A549 (cell line): ENCODE measurements around the gene UGT1A4. TPM values are rescaled to one million over a fixed set of nuclear protein-coding genes. Genes with fewer than 3 reads are reported as not detected.

Experiments
- ATAC-seq, 2 experiments: fragments of 200-7000 bp in 1 of 2; fragments of >200 bp in 1 of 2; cut with Nextera tagmentation in 1 of 2; cut with Tn5 transposase in 1 of 2; 3 replicates each; pipeline versions ENCODE4 v1.8.0 to v1.9.1; 2018 to 2020; ENCODE audit warnings: mild to moderate bottlenecking in 1 of 2, moderate library complexity in 1 of 2
- CTCF ChIA-PET: fragments of 300-600 bp; sonication (Branson Sonifier 250); formaldehyde crosslinking; extraction: SDS; loops from one replicate; lab custom pipeline; 2021; ENCODE audit warnings: antibody characterized with exemption, inconsistent platforms; lab: Yijun Ruan, JAX
- POLR2A ChIA-PET: fragments of 350-600 bp; formaldehyde crosslinking; extraction: SDS; loops from one replicate; lab custom pipeline; 2021; ENCODE audit warnings: antibody characterized with exemption, inconsistent platforms; lab: Yijun Ruan, JAX
- DNase-seq, 2 experiments: peaks; one replicate each; pipeline versions ENCODE4 v3.0.0 to v3.0.0-alpha.2; 2011 to 2016; ENCODE audit warnings: low read depth in 1 of 2, low spot score in 1 of 2
- FAIRE-seq: peaks from 2 replicates; lab custom pipeline; 2011; peaks lifted over from hg19 to GRCh38; lab: Jason Lieb, UNC
- H3K27ac ChIP-seq, 2 experiments: fragments of >200 bp; sonication (Bioruptor Twin); formaldehyde crosslinking; 3 replicates each; pipeline ENCODE4 v1.5.1; 2016 to 2017
- H3K4me1 ChIP-seq: fragments of >200 bp; sonication (Bioruptor Twin); formaldehyde crosslinking; 3 replicates; pipeline ENCODE4 v1.6.1; 2016
- H3K4me2 ChIP-seq: fragments of >200 bp; sonication (Bioruptor Twin); formaldehyde crosslinking; 3 replicates; pipeline ENCODE4 v1.6.1; 2016
- H3K4me3 ChIP-seq: fragments of >200 bp; sonication (Bioruptor Twin); formaldehyde crosslinking; 3 replicates; pipeline ENCODE4 v1.5.1; 2016
- H3K9me3 ChIP-seq: fragments of >200 bp; sonication (Bioruptor Twin); formaldehyde crosslinking; 3 replicates; pipeline ENCODE4 v1.6.1; 2016
- EHF ChIP-seq: fragments of 250-450 bp; sonication (Bioruptor Pico); IDR thresholded peaks from 2 replicates; pipeline ENCODE4 v1.5.0; 2020; ENCODE audit warnings: mild to moderate bottlenecking
- FOSL2 ChIP-seq, 2 experiments: fragments of 450-650 bp in 1 of 2; fragments of >200 bp in 1 of 2; sonication (Bioruptor Twin) in 1 of 2; formaldehyde crosslinking; IDR thresholded peaks; 2 replicates each; pipeline versions ENCODE4 v1.5.0 to v1.6.1; 2016 to 2020; ENCODE audit warnings: mild to moderate bottlenecking in 1 of 2, moderate library complexity in 1 of 2
- FOXS1 ChIP-seq: fragments of 250-450 bp; sonication (Bioruptor Pico); IDR thresholded peaks from 2 replicates; pipeline ENCODE4 v1.5.0; 2020; ENCODE audit warnings: mild to moderate bottlenecking, moderate library complexity
- HDAC2 ChIP-seq: fragments of 200-600 bp; sonication (generic); IDR thresholded peaks from 2 replicates; pipeline ENCODE4 v1.6.1; 2016
- HOXA7 ChIP-seq: fragments of 250-450 bp; sonication (Bioruptor Pico); IDR thresholded peaks from 2 replicates; pipeline ENCODE4 v1.5.0; 2020; ENCODE audit warnings: mild to moderate bottlenecking, moderate library complexity
- HOXB13 ChIP-seq: fragments of 250-450 bp; sonication (Bioruptor Pico); IDR thresholded peaks from 2 replicates; pipeline ENCODE4 v1.5.0; 2020; ENCODE audit warnings: low read depth, mild to moderate bottlenecking, moderate library complexity
- HOXB5 ChIP-seq: fragments of 250-450 bp; sonication (Bioruptor Pico); IDR thresholded peaks from 2 replicates; pipeline ENCODE4 v1.5.0; 2020; ENCODE audit warnings: mild to moderate bottlenecking, moderate library complexity
- JUN ChIP-seq, 2 experiments: fragments of >200 bp; sonication (Bioruptor Twin); formaldehyde crosslinking; IDR thresholded peaks; 2 replicates in 1 of 2; 3 replicates in 1 of 2; pipeline ENCODE4 v1.6.1; 2016 to 2017
- JUNB ChIP-seq: fragments of >200 bp; sonication (Bioruptor Twin); formaldehyde crosslinking; IDR thresholded peaks from 2 replicates; pipeline ENCODE4 v1.6.1; 2016
- MAZ ChIP-seq: fragments of 150-350 bp; IDR thresholded peaks from 2 replicates; pipeline ENCODE4 v1.6.1; 2014; ENCODE audit warnings: antibody characterized with exemption, low read depth, low read length, borderline replicate concordance
- NFE2L2 ChIP-seq: fragments of 150-350 bp; conservative IDR thresholded peaks from 2 replicates; pipeline ENCODE4 v1.6.1; 2014; ENCODE audit warnings: low read length
- NR3C1 ChIP-seq: fragments of >200 bp; sonication (Bioruptor Twin); formaldehyde crosslinking; IDR thresholded peaks from 3 replicates; pipeline ENCODE4 v1.6.1; 2017
- RAD21 ChIP-seq, 2 experiments: fragments of >200 bp in 1 of 2; sonication (Bioruptor Twin) in 1 of 2; formaldehyde crosslinking in 1 of 2; IDR thresholded peaks in 1 of 2; conservative IDR thresholded peaks in 1 of 2; 2 replicates in 1 of 2; 3 replicates in 1 of 2; pipeline ENCODE4 v1.6.1; 2012 to 2018; ENCODE audit warnings: inconsistent platforms in 1 of 2
- RCOR1 ChIP-seq: fragments of 150-350 bp; IDR thresholded peaks from 2 replicates; pipeline ENCODE4 v1.6.1; 2014; ENCODE audit warnings: antibody characterized with exemption, low read length, low read depth
- SMC3 ChIP-seq: fragments of >200 bp; sonication (Bioruptor Twin); formaldehyde crosslinking; IDR thresholded peaks from 3 replicates; pipeline ENCODE4 v1.6.1; 2018; ENCODE audit warnings: inconsistent platforms
- SREBF2 ChIP-seq: fragments of 450-650 bp; IDR thresholded peaks from 2 replicates; pipeline ENCODE4 v1.6.1; 2014; ENCODE audit warnings: mild to moderate bottlenecking, moderate library complexity
- TFCP2L1 ChIP-seq: fragments of 250-450 bp; sonication (Bioruptor Pico); IDR thresholded peaks from 2 replicates; pipeline ENCODE4 v1.5.0; 2021; ENCODE audit warnings: mild to moderate bottlenecking
- TP53 ChIP-seq: fragments of 250-450 bp; sonication (Bioruptor Pico); IDR thresholded peaks from 2 replicates; pipeline ENCODE4 v1.5.0; 2021; ENCODE audit warnings: mild to moderate bottlenecking, moderate library complexity
- WGBS: methylation state at CpG from one replicate; pipeline ENCODE4 v1.1.6; 2017; ENCODE audit errors: missing lambda C conversion rate; 5-methylcytosine and 5-hydroxymethylcytosine counted together
- polyA plus RNA-seq, 4 experiments: library from polyadenylated mRNA; depleted of rRNA in 3 of 4; stranded (reverse); fragments of >200 nt; fragmentation: RNase III in 1 of 4; extraction: RNeasy Plus Mini Kit Qiagen cat#74134 plus additional on column Dnase treatment in 1 of 4; gene quantifications; 2 replicates in 3 of 4; 3 replicates in 1 of 4; pipeline ENCODE4 v1.2.3, GENCODE V29; 2011 to 2017
- TF ChIP-seq, protein P1 (sequence below): fragments of 250-450 bp; sonication (Bioruptor Pico); IDR thresholded peaks from 2 replicates; pipeline ENCODE4 v1.5.0; 2020; ENCODE audit warnings: low read depth, mild to moderate bottlenecking, moderate library complexity
- TF ChIP-seq, protein P2 (sequence below): fragments of 150-350 bp; IDR thresholded peaks from 2 replicates; pipeline ENCODE4 v1.6.1; 2014; ENCODE audit warnings: low read depth, mild to moderate bottlenecking, low read length
- TF ChIP-seq, protein P3 (sequence below): IDR thresholded peaks from 2 replicates; pipeline ENCODE4 v1.6.1; 2012
- TF ChIP-seq, protein P4 (sequence below): fragments of 200-600 bp; sonication (generic); IDR thresholded peaks from 2 replicates; pipeline ENCODE4 v1.6.1; 2016; ENCODE audit warnings: antibody characterized with exemption, mild to moderate bottlenecking, moderate library complexity
- TF ChIP-seq, protein P5 (sequence below): fragments of 250-450 bp; sonication (Bioruptor Pico); IDR thresholded peaks from 2 replicates; pipeline ENCODE4 v1.5.0; 2021; ENCODE audit warnings: mild to moderate bottlenecking, moderate library complexity, borderline replicate concordance
- TF ChIP-seq, protein P6 (sequence below): IDR thresholded peaks from 2 replicates; pipeline ENCODE4 v1.6.1; 2012
- TF ChIP-seq, protein P7 (sequence below): fragments of >200 bp; sonication (Bioruptor Twin); formaldehyde crosslinking; IDR thresholded peaks from 3 replicates; pipeline ENCODE4 v1.5.1; 2016

UGT1A4 gene
- polyA plus RNA-seq, 2 of the 4 experiments (the other 2 are of a cell fraction) = 0.13 to 0.14 TPM

DNA sequence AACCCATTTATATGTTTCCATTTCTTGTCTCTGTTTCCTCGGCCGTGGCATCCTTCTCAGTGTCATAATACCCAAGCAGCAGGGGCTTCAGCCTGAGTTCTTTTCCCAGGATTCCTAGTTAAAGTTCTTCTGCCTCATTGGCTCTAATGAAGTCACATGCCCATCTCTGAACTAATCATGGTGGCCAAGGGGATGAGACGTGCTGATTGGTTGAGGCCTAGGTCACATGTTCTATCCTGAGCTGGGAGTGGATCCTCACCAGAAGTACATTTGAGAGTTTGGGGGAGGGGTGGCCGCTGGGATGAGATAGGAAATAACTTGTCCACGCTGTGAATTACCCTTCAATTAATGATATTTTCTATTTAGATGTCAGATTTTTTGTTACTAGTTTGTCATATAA is 9.6 kb upstream of the UGT1A4 start (continued):
- TF ChIP-seq, protein P1, sequence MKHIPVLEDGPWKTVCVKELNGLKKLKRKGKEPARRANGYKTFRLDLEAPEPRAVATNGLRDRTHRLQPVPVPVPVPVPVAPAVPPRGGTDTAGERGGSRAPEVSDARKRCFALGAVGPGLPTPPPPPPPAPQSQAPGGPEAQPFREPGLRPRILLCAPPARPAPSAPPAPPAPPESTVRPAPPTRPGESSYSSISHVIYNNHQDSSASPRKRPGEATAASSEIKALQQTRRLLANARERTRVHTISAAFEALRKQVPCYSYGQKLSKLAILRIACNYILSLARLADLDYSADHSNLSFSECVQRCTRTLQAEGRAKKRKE (CRISPR knock-in tag) = peak; percentile 76
- TF ChIP-seq, protein P2, sequence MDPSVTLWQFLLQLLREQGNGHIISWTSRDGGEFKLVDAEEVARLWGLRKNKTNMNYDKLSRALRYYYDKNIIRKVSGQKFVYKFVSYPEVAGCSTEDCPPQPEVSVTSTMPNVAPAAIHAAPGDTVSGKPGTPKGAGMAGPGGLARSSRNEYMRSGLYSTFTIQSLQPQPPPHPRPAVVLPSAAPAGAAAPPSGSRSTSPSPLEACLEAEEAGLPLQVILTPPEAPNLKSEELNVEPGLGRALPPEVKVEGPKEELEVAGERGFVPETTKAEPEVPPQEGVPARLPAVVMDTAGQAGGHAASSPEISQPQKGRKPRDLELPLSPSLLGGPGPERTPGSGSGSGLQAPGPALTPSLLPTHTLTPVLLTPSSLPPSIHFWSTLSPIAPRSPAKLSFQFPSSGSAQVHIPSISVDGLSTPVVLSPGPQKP = no peak
- TF ChIP-seq, protein P3, sequence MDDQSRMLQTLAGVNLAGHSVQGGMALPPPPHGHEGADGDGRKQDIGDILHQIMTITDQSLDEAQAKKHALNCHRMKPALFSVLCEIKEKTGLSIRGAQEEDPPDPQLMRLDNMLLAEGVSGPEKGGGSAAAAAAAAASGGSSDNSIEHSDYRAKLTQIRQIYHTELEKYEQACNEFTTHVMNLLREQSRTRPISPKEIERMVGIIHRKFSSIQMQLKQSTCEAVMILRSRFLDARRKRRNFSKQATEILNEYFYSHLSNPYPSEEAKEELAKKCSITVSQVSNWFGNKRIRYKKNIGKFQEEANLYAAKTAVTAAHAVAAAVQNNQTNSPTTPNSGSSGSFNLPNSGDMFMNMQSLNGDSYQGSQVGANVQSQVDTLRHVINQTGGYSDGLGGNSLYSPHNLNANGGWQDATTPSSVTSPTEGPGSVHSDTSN = no peak
- TF ChIP-seq FOSL2 (IDR thresholded peaks at IDR 0.05) = no peak
- TF ChIP-seq FOSL2 (CRISPR knock-in tag; IDR thresholded peaks at IDR 0.05) = no peak
- no peak for TF ChIP-seq TP53
- TF ChIP-seq HOXB13 (CRISPR knock-in tag) = peak; percentile 65; the same call in 1 of the 2 replicates
- TF ChIP-seq, protein P4, sequence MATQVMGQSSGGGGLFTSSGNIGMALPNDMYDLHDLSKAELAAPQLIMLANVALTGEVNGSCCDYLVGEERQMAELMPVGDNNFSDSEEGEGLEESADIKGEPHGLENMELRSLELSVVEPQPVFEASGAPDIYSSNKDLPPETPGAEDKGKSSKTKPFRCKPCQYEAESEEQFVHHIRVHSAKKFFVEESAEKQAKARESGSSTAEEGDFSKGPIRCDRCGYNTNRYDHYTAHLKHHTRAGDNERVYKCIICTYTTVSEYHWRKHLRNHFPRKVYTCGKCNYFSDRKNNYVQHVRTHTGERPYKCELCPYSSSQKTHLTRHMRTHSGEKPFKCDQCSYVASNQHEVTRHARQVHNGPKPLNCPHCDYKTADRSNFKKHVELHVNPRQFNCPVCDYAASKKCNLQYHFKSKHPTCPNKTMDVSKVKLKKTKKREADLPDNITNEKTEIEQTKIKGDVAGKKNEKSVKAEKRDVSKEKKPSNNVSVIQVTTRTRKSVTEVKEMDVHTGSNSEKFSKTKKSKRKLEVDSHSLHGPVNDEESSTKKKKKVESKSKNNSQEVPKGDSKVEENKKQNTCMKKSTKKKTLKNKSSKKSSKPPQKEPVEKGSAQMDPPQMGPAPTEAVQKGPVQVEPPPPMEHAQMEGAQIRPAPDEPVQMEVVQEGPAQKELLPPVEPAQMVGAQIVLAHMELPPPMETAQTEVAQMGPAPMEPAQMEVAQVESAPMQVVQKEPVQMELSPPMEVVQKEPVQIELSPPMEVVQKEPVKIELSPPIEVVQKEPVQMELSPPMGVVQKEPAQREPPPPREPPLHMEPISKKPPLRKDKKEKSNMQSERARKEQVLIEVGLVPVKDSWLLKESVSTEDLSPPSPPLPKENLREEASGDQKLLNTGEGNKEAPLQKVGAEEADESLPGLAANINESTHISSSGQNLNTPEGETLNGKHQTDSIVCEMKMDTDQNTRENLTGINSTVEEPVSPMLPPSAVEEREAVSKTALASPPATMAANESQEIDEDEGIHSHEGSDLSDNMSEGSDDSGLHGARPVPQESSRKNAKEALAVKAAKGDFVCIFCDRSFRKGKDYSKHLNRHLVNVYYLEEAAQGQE = no peak
- TF ChIP-seq SREBF2 = no peak
- TF ChIP-seq RCOR1 = no peak
- no peak for TF ChIP-seq NR3C1
- no peak for TF ChIP-seq HOXA7 (CRISPR knock-in tag)
- TF ChIP-seq, protein P5, sequence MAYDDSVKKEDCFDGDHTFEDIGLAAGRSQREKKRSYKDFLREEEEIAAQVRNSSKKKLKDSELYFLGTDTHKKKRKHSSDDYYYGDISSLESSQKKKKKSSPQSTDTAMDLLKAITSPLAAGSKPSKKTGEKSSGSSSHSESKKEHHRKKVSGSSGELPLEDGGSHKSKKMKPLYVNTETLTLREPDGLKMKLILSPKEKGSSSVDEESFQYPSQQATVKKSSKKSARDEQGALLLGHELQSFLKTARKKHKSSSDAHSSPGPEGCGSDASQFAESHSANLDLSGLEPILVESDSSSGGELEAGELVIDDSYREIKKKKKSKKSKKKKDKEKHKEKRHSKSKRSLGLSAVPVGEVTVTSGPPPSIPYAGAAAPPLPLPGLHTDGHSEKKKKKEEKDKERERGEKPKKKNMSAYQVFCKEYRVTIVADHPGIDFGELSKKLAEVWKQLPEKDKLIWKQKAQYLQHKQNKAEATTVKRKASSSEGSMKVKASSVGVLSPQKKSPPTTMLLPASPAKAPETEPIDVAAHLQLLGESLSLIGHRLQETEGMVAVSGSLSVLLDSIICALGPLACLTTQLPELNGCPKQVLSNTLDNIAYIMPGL (CRISPR knock-in tag) = no peak
- no peak for TF ChIP-seq HDAC2
- 0 out of 2 replicates have a peak, but pooled peaks have one; percentile 53 for TF ChIP-seq HOXB5 (CRISPR knock-in tag)
- TF ChIP-seq NFE2L2 = no peak
- TF ChIP-seq, all 56 proteins: peak for 4

DNA sequence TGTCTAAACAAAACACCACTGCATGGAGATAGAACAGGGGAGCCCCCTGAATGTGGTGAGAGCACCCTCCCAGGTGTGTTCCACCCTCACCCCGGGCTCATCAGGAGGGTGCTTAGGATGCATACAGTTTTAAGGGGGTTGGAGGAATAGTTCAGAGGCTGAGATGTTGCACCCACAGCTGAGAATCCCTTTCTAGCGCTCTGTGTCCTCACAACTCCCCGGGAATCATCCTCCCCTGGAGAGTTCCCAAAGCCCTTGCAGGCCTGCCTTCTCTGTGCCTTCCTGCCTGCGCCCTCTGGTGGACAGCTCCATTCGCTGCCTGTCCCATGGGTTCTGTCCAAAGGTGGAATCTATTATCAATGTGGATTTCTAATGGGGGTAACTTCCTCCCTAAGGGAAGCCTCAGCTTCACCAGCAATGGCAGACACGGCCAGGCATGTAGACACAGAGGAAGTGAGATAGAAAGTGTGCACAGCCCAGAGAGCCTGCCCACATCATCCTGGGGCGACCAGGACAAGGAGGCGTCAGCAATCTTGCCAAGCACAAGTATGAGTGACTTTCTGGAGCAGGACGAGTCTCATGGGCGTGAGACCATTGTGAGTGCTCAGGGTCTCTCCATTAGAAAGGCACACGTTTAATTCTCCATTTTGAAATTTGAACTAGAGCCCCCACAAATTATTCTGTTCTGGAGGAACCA is 7.1 kb upstream of the UGT1A4 start:
- Histone ChIP-seq H3K4me2 (peak overlapping the region; percentile 34), H3K27ac (peak overlapping the region; percentile 98 to 100), H3K4me3 (no peak overlapping the region), H3K4me1 (peaks cover 52% of the 10 kb centered on the region), H3K9me3 (peaks cover 14% of the 10 kb centered on the region)
- 28% methylated on average over 11 of the region's 11 CpGs for WGBS
- ATAC-seq (peak; percentile 83 to 89), DNase-seq (peak; percentile 54 to 90), FAIRE-seq (peak; percentile 65)
- POLR2A ChIA-PET = interaction anchor here (1.1 to 1.4 kb wide), 2 partner anchors 122 to 225 kb away, joined by 3 to 4 read pairs; no protein-coding TSS in a partner anchor
- CTCF ChIA-PET = interaction anchor here (0.5 to 2.9 kb wide), 41 partner anchors 9 to 336 kb away, joined by 3 to 16 read pairs (median 4); partner anchors contain the start of gene UGT1A3
- TF ChIP-seq, protein P6, sequence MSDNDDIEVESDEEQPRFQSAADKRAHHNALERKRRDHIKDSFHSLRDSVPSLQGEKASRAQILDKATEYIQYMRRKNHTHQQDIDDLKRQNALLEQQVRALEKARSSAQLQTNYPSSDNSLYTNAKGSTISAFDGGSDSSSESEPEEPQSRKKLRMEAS = peak; percentile 58
- TF ChIP-seq TFCP2L1 (CRISPR knock-in tag) (no peak), JUNB (no peak), HOXB5 (CRISPR knock-in tag) (peak; percentile 75), FOXS1 (no peak), NFE2L2 (no peak), MAZ (no peak), SMC3 (peak; percentile 95), JUN (IDR thresholded peaks at IDR 0.05) (peak in 1 of 2 experiments; percentile 41; a peak in 1 of 5 replicates), RAD21 (conservative IDR thresholded peaks at IDR 0.05 in 1 of 2, IDR thresholded peaks at IDR 0.05 in 1 of 2) (peak; percentile 92 to 95), EHF (CRISPR knock-in tag) (0 out of 2 replicates have a peak, but pooled peaks have one; percentile 19)
- TF ChIP-seq, protein P7, sequence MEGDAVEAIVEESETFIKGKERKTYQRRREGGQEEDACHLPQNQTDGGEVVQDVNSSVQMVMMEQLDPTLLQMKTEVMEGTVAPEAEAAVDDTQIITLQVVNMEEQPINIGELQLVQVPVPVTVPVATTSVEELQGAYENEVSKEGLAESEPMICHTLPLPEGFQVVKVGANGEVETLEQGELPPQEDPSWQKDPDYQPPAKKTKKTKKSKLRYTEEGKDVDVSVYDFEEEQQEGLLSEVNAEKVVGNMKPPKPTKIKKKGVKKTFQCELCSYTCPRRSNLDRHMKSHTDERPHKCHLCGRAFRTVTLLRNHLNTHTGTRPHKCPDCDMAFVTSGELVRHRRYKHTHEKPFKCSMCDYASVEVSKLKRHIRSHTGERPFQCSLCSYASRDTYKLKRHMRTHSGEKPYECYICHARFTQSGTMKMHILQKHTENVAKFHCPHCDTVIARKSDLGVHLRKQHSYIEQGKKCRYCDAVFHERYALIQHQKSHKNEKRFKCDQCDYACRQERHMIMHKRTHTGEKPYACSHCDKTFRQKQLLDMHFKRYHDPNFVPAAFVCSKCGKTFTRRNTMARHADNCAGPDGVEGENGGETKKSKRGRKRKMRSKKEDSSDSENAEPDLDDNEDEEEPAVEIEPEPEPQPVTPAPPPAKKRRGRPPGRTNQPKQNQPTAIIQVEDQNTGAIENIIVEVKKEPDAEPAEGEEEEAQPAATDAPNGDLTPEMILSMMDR = peak; percentile 84
